Hepatocyte (in vitro differentiated cells): ENCODE results near the gene SLC9A8. TPM values are rescaled to one million over a fixed set of nuclear protein-coding genes. Genes with fewer than 3 reads are reported as not detected.
A peak's percentile ranks its signal among the peaks of the same experiment; 100 is the strongest.

ENCODE experiments used
- DNase-seq: peaks from one replicate; pipeline ENCODE4 v3.0.0-alpha.2; 2016; ENCODE audit warnings: low spot score
- H2AFZ ChIP-seq: fragments of 200-600 bp; sonication (generic); 2 replicates; pipeline ENCODE4 v1.6.0; 2016; ENCODE audit warnings: antibody characterized with exemption, mild to moderate bottlenecking
- H3K27ac ChIP-seq: fragments of 200-600 bp; sonication (generic); 2 replicates; pipeline ENCODE4 v1.5.1; 2016; ENCODE audit warnings: mild to moderate bottlenecking
- H3K27me3 ChIP-seq: fragments of 200-600 bp; sonication (generic); 2 replicates; pipeline ENCODE4 v1.6.1; 2016
- H3K36me3 ChIP-seq: fragments of 200-600 bp; sonication (generic); replicated peaks from 2 replicates; pipeline ENCODE4 v1.5.1; 2016; ENCODE audit warnings: low read depth; ENCODE audit not compliant: insufficient read depth
- H3K4me1 ChIP-seq: fragments of 200-600 bp; sonication (generic); 2 replicates; pipeline ENCODE4 v1.5.1; 2016; ENCODE audit warnings: mild to moderate bottlenecking, moderate library complexity; ENCODE audit not compliant: insufficient read depth
- H3K4me2 ChIP-seq: fragments of 200-600 bp; sonication (generic); 2 replicates; pipeline ENCODE4 v1.6.0; 2016
- H3K4me3 ChIP-seq: fragments of 200-600 bp; sonication (generic); 2 replicates; pipeline ENCODE4 v1.5.1; 2016; ENCODE audit warnings: mild to moderate bottlenecking
- H3K79me2 ChIP-seq: fragments of 200-600 bp; sonication (generic); 2 replicates; pipeline ENCODE4 v1.6.0; 2017; ENCODE audit warnings: mild to moderate bottlenecking
- H3K9me2 ChIP-seq: fragments of 200-600 bp; sonication (generic); replicated peaks from 2 replicates; pipeline ENCODE4 v1.6.0; 2017; ENCODE audit warnings: mild to moderate bottlenecking; ENCODE audit not compliant: insufficient read depth
- H3K9me3 ChIP-seq: fragments of 200-600 bp; sonication (generic); 2 replicates; pipeline ENCODE4 v1.5.1; 2016; ENCODE audit warnings: low read depth, mild to moderate bottlenecking
- H4K20me1 ChIP-seq: fragments of 200-600 bp; sonication (generic); 2 replicates; pipeline ENCODE4 v1.6.0; 2016; ENCODE audit warnings: mild to moderate bottlenecking; ENCODE audit not compliant: insufficient read depth, poor library complexity, severe bottlenecking
- CTCF ChIP-seq: fragments of 200-600 bp; sonication (generic); IDR thresholded peaks from 2 replicates; pipeline ENCODE4 v1.5.1; 2016; ENCODE audit warnings: antibody characterized with exemption, mild to moderate bottlenecking; ENCODE audit not compliant: poor library complexity
- EZH2 ChIP-seq: fragments of 200-600 bp; sonication (generic); IDR thresholded peaks from 2 replicates; pipeline ENCODE4 v1.6.1; 2016; ENCODE audit warnings: antibody characterized with exemption, mild to moderate bottlenecking, borderline replicate concordance
- EZH2phosphoT487 ChIP-seq: fragments of 200-600 bp; sonication (generic); IDR thresholded peaks from one replicate; pipeline ENCODE4 v1.6.1; 2018; ENCODE audit warnings: antibody characterized with exemption, mild to moderate bottlenecking, low read depth, moderate library complexity; ENCODE audit not compliant: unreplicated experiment, severe bottlenecking
- WGBS: methylation state at CpG from one replicate; pipeline ENCODE4 v1.1.6; 2016; ENCODE audit warnings: low lambda C conversion rate; ENCODE audit errors: missing lambda C conversion rate; 5-methylcytosine and 5-hydroxymethylcytosine counted together
- polyA plus RNA-seq: library from polyadenylated mRNA; unstranded; fragments of >200 nt; fragmentation: Nextera tagmentation; extraction: Ambion mirVana; gene quantifications from 2 replicates; pipeline ENCODE4 v1.2.1, GENCODE V29; 2016
- total RNA-seq: library from RNA; depleted of rRNA; stranded (reverse); fragments of >200 nt; gene quantifications from 2 replicates; pipeline ENCODE4 v1.2.3, GENCODE V29; 2014

The SLC9A8 gene
- total and polyA plus RNA-seq, 2 experiments from 2014 or later: 4.9 to 6.7 TPM

- Histone ChIP-seq H3K4me2 (no peak overlapping the region), H3K36me3 (no peaks in the 10 kb centered on the region), H3K27me3 (no peaks in the 10 kb centered on the region), H4K20me1 (no peaks in the 10 kb centered on the region), H3K79me2 (no peaks in the 10 kb centered on the region), H3K9me2 (no peaks in the 10 kb centered on the region), H2AFZ (no peak overlapping the region), H3K4me3 (no peak overlapping the region), H3K27ac (no peak overlapping the region), H3K4me1 (peaks cover 10% of the 10 kb centered on the region), H3K9me3 (no peaks in the 10 kb centered on the region)
- WGBS: 86% methylated on average over 8 of the region's 8 CpGs
- DNase-seq: no peak
- TF ChIP-seq EZH2 (no peak), EZH2phosphoT487 (no peak), CTCF (no peak)
Measured at GRCh38 chr20:49852522-49853080, 40.0 kb downstream of the SLC9A8 start.

GRCh38 chr20:49853640-49854039 lies 41.0 kb downstream of the SLC9A8 start:
- H3K36me3 ChIP-seq: no peaks in the 10 kb centered on the region
- peak; percentile 78 for DNase-seq

GRCh38 chr20:49854190-49854875 lies 41.7 kb downstream of the SLC9A8 start:
- DNase-seq: no peak
- H3K36me3 ChIP-seq: no peaks in the 10 kb centered on the region
- H3K4me3 ChIP-seq: no peak overlapping the region
- WGBS: 94% methylated on average over 8 of the region's 10 CpGs
- TF ChIP-seq EZH2 (no peak), EZH2phosphoT487 (no peak), CTCF (no peak)
- H3K79me2 ChIP-seq: no peaks in the 10 kb centered on the region
- H3K9me2 ChIP-seq: no peaks in the 10 kb centered on the region
- no peaks in the 10 kb centered on the region for H3K27me3 ChIP-seq
- H3K4me1 ChIP-seq: peaks cover 10% of the 10 kb centered on the region
- H3K9me3 ChIP-seq: no peaks in the 10 kb centered on the region
- no peaks in the 10 kb centered on the region for H4K20me1 ChIP-seq
- H3K4me2 ChIP-seq: no peak overlapping the region
- no peak overlapping the region for H3K27ac ChIP-seq
- no peak overlapping the region for H2AFZ ChIP-seq

More at GRCh38 chr20:49853640-49854039, 41.0 kb downstream of the SLC9A8 start:
- no peak overlapping the region for H3K4me2 ChIP-seq
- no peaks in the 10 kb centered on the region for H3K27me3 ChIP-seq
- H4K20me1 ChIP-seq: no peaks in the 10 kb centered on the region
- WGBS: 71% methylated on average over 5 of the region's 5 CpGs
- no peak for TF ChIP-seq EZH2phosphoT487
- TF ChIP-seq EZH2: no peak
- no peak for TF ChIP-seq CTCF
- H3K9me2 ChIP-seq: no peaks in the 10 kb centered on the region
- H3K79me2 ChIP-seq: no peaks in the 10 kb centered on the region
- peaks cover 10% of the 10 kb centered on the region for H3K4me1 ChIP-seq
- H2AFZ ChIP-seq: no peak overlapping the region
- H3K9me3 ChIP-seq: no peaks in the 10 kb centered on the region
- H3K4me3 ChIP-seq: no peak overlapping the region
- H3K27ac ChIP-seq: no peak overlapping the region

DNA sequence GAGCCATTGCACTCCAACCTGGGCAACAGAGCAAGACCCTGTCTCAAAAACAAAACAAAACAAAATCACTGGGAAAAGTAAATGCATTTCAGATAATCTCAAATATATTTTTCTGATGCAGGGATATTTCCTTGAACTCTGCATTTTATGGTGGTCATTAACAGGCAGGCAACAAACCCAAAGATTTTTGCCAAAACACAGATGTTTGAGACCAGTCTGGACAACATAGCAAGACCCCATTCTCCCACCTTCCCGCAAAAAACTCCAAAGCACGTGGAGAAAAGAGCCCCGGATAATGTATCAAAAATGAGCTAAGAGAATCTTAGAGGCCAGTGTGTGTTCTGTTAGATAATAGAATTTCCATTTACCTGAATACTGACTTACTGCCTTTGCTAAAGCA lies 44.3 kb downstream of the SLC9A8 start:
- Histone ChIP-seq H3K4me2 (no peak overlapping the region), H3K9me2 (no peaks in the 10 kb centered on the region), H3K4me1 (no peaks in the 10 kb centered on the region), H4K20me1 (no peaks in the 10 kb centered on the region), H3K9me3 (no peaks in the 10 kb centered on the region), H2AFZ (no peak overlapping the region), H3K79me2 (no peaks in the 10 kb centered on the region), H3K36me3 (no peaks in the 10 kb centered on the region), H3K27ac (no peak overlapping the region), H3K27me3 (no peaks in the 10 kb centered on the region), H3K4me3 (no peak overlapping the region)
- no peak for TF ChIP-seq EZH2
- no peak for TF ChIP-seq EZH2phosphoT487
- TF ChIP-seq CTCF: no peak
- no peak for DNase-seq
- 98% methylated on average over 3 of the region's 3 CpGs for WGBS
